RPMI8226 (cell line): ENCODE data around the gene MZB1.
"Not testable (repeated sequence)": the region's sequence is repeated elsewhere in the genome, so short reads cannot be mapped to it uniquely, and the experiment has no call there.

ENCODE experiments used
- DNase-seq: peaks from one replicate; pipeline ENCODE4 v3.0.0-alpha.2; 2015

Gene MZB1

GRCh38 chr5:139410121-139410992 lies 20.6 kb upstream of the MZB1 start:
- DNase-seq = no peak

- DNase-seq = not testable (repeated sequence)
These were observed 19.4 kb upstream of the MZB1 start for GRCh38 chr5:139409116-139409515.

- DNase-seq = no peak
These were observed 18.5 kb upstream of the MZB1 start for GRCh38 chr5:139408191-139408590.

DNA sequence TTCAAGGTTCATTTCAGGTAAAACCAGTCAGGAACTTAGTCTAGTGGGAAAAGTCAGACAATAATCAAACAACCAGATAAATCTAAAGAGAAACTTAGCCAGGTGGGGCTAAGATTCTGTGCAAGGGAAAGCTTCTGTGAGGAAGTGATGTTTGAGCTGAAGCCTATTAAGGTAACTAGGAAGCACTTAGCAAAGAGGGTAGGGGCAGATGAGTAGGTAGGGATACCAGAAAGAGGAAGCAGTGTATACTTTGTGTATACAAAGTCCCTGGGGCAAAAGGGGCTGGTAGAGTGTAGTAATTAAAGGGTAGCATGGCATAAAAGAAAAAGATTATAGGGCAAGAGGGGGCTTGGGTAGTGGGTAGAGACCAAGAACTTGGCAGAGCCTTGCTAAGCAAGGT lies 17.8 kb upstream of the MZB1 start:
- DNase-seq = peak; percentile 77

GRCh38 chr5:139406963-139407362 lies 17.2 kb upstream of the MZB1 start:
- DNase-seq = no peak

DNA sequence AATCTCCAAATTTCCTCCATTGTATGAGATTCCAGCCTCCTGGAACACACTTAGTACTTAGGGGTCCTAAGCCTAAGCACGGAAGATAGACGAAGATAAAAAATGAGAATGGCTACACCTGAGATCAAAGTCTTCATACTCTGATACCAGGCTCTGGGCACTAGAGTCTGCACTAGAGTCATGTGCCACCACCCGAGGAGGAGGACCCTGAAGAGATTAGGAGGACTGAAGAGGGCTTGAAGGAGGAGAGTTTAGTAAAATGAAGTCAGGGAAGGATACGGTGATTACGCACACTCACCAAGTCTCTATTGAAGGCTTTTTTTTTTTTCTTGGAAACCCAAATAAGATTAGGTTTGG lies 14.7 kb upstream of the MZB1 start:
- DNase-seq = no peak

GRCh38 chr5:139403787-139404483 lies 14.2 kb upstream of the MZB1 start, which contains the start of gene SPATA24:
SPATA24 (minus strand) TSS chr5:139404089; CDS start chr5:139404060, 29 bp downstream.
- DNase-seq = peak; percentile 98

DNA sequence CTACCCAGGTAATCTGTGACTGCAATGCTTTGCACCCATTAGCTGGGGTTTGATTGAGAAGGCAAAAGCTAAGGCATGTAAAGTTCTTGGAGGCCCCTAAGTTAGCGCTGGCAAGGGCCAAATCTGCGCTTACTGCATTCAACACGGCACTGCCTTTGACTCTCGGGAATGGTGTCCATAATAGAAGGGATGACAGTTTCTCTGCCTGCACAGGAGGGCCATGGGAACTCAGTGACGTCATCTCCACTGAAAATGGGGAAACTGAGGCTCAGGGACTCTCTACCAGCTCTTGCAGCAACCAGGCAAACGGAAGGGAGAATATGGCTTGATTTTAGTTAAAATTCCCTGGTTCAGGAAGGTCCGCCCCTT lies 13.7 kb upstream of the MZB1 start:
- peak; percentile 32 for DNase-seq

DNA sequence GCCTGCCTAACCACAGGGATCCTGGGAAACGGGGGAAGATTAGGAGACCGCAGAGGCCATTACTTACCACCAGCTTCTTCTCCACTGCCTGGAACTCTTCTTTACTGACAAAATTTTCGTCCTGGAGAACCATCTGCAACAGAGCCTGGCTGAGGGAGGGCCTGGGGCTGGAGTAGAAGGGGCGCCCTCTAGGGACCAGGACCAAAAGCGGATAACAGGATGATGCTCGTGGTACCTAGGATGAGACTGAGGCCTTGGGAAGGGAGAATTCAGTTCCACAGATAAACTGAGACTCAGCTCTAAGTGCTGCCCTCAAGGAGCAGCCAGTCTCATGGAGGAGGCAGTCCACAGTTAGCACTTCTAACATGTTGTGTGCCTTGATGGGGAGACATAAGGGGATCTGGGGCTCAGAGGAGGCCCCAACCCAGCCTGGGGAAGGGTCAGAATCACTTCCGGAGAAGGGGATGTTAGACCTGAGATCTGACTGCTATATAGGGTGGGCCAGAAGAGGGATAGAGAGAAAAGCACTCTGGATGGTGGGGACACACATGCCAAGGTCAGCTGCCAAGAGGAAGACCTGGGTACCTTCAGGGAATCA lies 12.9 kb upstream of the MZB1 start:
- peak; percentile 27 for DNase-seq

- DNase-seq = no peak
These were observed 11.8 kb upstream of the MZB1 start for GRCh38 chr5:139401546-139401945.

DNA sequence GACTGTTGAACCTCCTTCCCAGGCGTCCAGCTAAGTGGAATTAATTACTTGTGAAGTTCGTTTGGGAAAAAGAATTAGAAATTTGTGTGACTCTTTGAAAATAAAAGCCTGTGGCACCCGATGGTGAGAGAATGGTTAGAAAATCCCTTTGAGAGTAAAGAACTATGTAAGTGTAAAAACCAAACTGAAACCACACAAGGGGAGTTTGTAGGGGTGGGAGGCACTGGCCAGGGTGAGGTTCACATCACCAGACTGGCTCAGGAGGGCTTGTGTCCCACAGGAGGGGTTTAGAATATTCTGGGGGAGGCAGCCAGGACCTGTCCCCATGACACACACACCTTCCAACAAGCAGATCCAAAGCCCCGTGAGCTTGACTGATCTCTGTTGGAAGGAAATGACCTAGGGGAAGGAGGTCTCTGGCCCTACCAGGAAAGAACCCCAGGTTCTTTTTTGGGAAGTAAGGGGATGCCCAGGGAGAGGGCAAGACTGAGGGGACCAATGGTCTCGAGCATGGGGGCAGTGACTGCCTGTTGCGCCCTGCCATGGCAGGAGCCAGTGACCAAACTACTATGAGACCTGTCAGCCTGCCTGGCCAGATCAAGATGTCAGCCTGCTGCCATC lies 9.9 kb upstream of the MZB1 start:
- no peak for DNase-seq

DNA sequence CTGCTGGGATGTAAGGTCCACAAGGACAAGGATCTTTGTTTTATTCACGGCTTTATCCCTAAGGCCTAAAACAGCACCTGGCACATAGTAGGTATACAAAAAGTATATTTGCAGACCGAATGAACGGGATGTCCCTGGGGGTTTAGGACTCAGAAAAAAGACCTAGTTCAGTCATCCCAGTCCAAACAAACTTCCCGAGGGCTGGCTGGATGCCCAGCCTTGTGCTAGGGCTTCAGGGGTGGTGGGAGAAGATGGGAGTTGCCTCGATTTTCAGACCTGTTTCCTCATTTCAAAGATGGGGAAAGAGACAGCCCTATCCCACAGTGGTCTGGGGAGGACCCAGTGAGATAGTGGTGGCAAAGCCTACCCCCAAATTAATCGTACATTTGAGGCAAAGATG lies 8.2 kb upstream of the MZB1 start:
- no peak for DNase-seq

- DNase-seq = no peak
These were observed 7.0 kb upstream of the MZB1 start for GRCh38 chr5:139396691-139397090.

GRCh38 chr5:139395844-139396640 lies 6.3 kb upstream of the MZB1 start:
- no peak for DNase-seq

DNA sequence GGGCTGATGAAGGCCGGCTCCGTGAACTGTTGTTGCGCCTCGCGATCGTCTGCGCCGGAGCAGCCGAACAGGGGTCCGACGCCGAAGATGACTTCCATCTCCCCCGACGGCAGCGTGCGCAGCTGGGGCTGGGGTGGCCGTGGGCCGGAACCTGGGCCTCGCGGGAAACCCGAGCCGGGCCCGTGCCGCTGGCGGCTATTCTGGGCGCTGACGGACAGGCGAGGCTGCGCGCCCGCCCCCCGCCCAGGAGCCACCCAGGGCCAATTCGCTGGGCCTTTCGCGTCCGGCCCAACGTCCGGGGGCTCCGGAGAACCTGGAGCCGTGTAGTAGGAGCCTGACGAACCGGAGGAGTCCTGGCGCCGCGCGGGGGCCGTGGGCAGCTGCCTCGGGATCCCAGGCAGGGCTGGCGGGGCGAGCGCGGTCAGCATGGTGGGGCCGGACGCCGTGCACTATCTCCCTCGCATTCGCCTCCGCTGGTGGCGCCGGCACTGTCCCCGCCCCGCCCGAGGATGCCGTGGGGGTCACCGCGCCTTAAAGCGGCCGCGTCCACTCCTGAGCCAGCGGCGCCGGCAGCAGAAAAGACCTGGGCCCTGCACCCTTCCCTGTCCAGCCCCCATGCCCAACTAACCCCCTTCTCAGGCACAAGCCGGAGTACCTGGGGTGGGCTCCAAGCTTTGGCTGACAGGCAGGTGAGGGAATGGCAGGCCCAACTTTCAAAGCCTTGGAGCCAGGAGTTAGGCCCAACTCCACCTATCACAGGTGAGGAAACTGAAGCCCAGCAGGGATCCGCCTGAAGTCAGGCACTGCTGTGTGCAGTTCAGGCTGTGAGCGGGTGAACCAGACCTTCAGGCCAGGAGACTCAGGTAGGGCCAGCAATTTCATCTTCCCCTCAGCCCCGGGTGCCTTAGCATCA lies 5.2 kb upstream of the MZB1 start, which contains the start of gene PROB1:
TSS of gene PROB1 (minus strand) at position 451 of the 913 bp plus-strand sequence. CDS start at position 428, 23 bp downstream.
- DNase-seq = no peak

GRCh38 chr5:139394123-139394653 lies 4.5 kb upstream of the MZB1 start:
- DNase-seq = peak; percentile 86

DNA sequence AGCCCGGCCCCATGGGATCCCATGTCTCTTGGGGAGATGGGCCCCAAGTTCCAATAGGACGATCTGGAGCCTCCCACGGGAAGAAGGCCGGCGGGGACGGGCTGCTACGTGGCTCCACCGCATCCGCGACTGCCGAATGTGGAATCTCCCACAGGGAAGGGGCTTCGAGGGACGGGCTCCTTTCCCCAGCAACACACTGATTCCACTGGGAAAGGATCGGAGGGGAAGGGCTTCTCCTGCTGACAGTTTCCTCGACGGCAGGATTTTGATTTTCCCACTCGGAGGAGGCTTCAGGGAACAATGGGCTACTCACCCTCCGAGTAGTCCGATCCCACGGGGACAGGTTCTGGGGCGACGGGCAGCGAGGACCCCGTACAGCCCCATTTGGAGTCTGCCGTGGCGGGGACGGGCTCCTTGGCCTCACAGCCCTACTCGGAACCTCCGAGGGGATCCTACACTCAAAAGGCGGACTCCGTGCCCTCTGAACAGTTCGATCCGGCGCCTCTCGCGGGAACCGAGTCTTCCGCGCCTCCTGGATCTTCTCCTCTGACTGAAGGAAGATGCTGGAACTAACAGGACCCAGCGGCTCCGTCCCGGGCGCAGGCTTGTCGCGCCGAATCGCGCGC lies 3.9 kb upstream of the MZB1 start:
- DNase-seq = no peak

DNA sequence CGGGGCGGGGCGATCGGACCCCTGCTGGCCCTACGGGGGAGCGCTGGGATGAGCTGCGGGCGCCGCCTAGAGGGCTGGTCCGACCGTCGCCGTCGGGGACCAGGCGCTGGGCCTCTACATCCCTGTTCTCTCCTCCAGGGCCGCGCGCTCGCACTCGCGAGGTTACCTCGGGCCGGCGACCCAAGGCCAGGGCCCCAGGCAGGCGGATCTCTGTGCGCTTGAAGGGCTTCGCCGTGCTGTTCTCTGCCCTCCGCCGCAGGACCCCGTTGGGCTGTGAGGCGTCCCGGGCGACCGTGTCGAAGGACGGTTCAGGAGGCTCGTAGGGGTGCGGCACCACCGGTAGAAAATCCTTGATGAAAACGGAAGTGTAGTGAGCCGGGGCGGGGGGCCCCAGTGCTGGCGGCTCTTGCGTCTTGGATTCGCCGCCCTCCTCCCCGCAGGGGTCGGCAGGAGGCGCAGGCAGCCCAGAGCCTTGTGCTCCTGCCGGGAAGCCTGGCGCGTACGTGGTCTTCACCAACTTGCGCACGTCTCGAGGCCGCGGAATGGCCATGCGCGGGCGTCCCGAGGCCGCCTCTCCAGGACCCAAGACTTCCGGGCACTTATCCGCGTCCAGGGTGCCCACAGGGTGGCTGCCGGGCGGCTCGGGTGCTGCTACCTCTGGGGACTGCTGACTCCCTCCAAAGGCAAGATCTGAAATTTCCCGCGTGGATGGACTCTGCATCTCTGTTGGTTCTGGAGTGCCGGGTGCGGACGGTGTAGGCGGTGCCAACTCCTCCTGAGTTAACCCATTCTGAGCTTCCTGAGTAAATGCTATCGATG lies 3.2 kb upstream of the MZB1 start:
- DNase-seq = peak; percentile 91

GRCh38 chr5:139392324-139392677 lies 2.6 kb upstream of the MZB1 start:
- DNase-seq = no peak
